Superior temporal gyrus (tissue), 1 donor: ENCODE results near the gene RNLS.

Experiments used
- DNase-seq: peaks from one replicate; pipeline ENCODE4 v3.0.0-alpha.2; 2016; ENCODE audit errors: extremely low spot score

RNLS gene

GRCh38 chr10:88232029-88232895, 350.9 kb downstream of the RNLS start:
- no peak for DNase-seq

DNA sequence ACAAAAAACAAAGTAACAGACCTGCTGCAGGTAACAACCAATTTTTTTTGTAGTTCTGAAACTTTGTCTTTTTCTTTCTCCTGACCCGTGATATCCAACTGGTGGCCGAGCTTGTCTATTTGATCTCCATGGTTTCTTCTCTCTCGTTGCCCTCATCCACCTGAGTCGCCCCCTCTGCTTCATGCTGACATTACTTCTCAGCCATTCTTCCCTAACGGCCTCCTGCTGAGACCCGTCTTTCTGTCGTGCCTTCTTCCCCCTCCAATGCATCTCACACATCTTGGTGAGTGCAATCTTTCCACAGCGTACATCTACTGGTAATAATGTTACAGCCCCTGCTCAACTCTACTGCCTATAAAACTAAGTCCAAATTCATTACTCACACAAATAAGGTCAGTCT, 352.9 kb downstream of the RNLS start:
- no peak for DNase-seq

- no peak for DNase-seq
These were observed 355.0 kb downstream of the RNLS start for GRCh38 chr10:88228130-88228529.

GRCh38 chr10:88227342-88228018, 355.6 kb downstream of the RNLS start:
- DNase-seq, result no peak

DNA sequence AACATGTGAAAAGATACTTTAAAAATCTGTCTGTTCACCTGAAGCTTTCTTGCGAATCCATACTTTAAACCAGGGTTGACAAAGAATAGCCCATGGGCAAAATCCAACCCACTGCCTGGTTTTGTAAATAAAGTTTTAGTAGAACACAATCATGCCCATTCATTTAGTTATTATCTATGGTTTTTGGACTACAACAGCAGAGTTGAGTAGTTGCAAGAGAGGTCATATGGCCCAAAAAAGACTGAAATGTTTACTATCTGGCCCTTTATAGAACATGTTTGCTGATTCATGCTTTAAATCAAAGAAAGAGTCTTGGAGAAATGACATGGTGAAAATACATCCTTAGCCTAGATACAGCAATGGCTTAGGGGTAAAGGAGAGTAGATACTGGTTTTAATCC, 356.2 kb downstream of the RNLS start:
- no peak for DNase-seq

- no peak for DNase-seq
These were observed 357.0 kb downstream of the RNLS start for GRCh38 chr10:88226071-88226659.
